HepG2 (cell line): ENCODE data around the gene EIF5A.

ENCODE experiments used
- ATF7 ChIP-seq, 2 experiments: fragments of 450-650 bp in 1 of 2; sonication (generic) in 1 of 2; formaldehyde crosslinking in 1 of 2; IDR thresholded peaks; 2 replicates each; pipeline versions ENCODE4 v1.4.0 to v1.6.1; 2016 to 2020; ENCODE audit warnings: antibody characterized with exemption in 1 of 2, mild to moderate bottlenecking in 1 of 2, missing genetic modification reagents in 1 of 2
- KAT2B ChIP-seq: fragments of 150-350 bp; IDR thresholded peaks from 2 replicates; pipeline ENCODE4 v1.6.1; 2014; ENCODE audit warnings: low read depth, low read length, borderline replicate concordance
- KDM6A ChIP-seq: IDR thresholded peaks from 2 replicates; pipeline ENCODE4 v1.6.1; 2016; ENCODE audit warnings: low read depth
- NFKB2 ChIP-seq: sonication (generic); formaldehyde crosslinking; IDR thresholded peaks from 2 replicates; pipeline ENCODE4 v1.4.0; 2020; ENCODE audit warnings: missing genetic modification reagents, borderline replicate concordance
- POGZ ChIP-seq: sonication (generic); formaldehyde crosslinking; IDR thresholded peaks from 2 replicates; pipeline ENCODE4 v1.4.0; 2020; ENCODE audit warnings: mild to moderate bottlenecking, missing genetic modification reagents
- POLR2A ChIP-seq, 2 experiments: IDR thresholded peaks; 2 replicates each; pipeline ENCODE4 v1.6.1; 2011; ENCODE audit warnings: low read depth in 2 of 2, low read length in 2 of 2, mild to moderate bottlenecking in 1 of 2, moderate library complexity in 1 of 2; ENCODE audit not compliant: insufficient read depth in 1 of 2
- PRPF4 ChIP-seq: fragments of 200-400 bp; formaldehyde crosslinking; IDR thresholded peaks from 2 replicates; pipeline ENCODE4 v1.6.1; 2016; ENCODE audit warnings: low read length, low read depth; ENCODE audit not compliant: poor library complexity, severe bottlenecking
- SIN3A ChIP-seq: IDR thresholded peaks from 2 replicates; pipeline ENCODE4 v1.6.1; 2011; ENCODE audit warnings: low read depth, mild to moderate bottlenecking, control low read depth, low read length, borderline replicate concordance
- SMAD3 ChIP-seq: sonication (generic); formaldehyde crosslinking; IDR thresholded peaks from 2 replicates; pipeline ENCODE4 v1.4.0; 2020; ENCODE audit warnings: missing genetic modification reagents
- SMC3 ChIP-seq: IDR thresholded peaks from 2 replicates; pipeline ENCODE4 v1.6.1; 2011; ENCODE audit warnings: low read length, improper control_type of control experiment
- ZNF513 ChIP-seq: sonication (generic); formaldehyde crosslinking; conservative IDR thresholded peaks from 2 replicates; pipeline ENCODE4 v1.5.0; 2020; ENCODE audit warnings: missing genetic modification reagents
- ZNF761 ChIP-seq: sonication (generic); formaldehyde crosslinking; conservative IDR thresholded peaks from 2 replicates; pipeline ENCODE4 v1.4.0; 2020; ENCODE audit warnings: mild to moderate bottlenecking, missing genetic modification reagents

GRCh38 chr17:7357381-7357780 is 50.0 kb downstream of the EIF5A start:
- TF ChIP-seq NFKB2 (CRISPR knock-in tag) = no peak
- no peak for TF ChIP-seq ZNF513 (CRISPR knock-in tag)
- no peak for TF ChIP-seq POGZ (CRISPR knock-in tag)
- TF ChIP-seq KAT2B = no peak
- no peak for TF ChIP-seq KDM6A
- no peak for TF ChIP-seq ATF7 (IDR thresholded peaks at IDR 0.05)
- TF ChIP-seq ATF7 (CRISPR knock-in tag; IDR thresholded peaks at IDR 0.05) = no peak
- TF ChIP-seq SMC3 = no peak
- TF ChIP-seq POLR2A (IDR thresholded peaks at IDR 0.05; ENCODE audit: insufficient read depth in 1 of 2, low read depth in 2 of 2, low read length in 2 of 2) = no peak
- no peak for TF ChIP-seq ZNF761 (CRISPR knock-in tag)
- no peak for TF ChIP-seq PRPF4
- no peak for TF ChIP-seq SIN3A
- no peak for TF ChIP-seq SMAD3 (CRISPR knock-in tag)
